Astrocyte (in vitro differentiated cells and primary cell): ENCODE data around the gene DDR2. TPM values are rescaled to one million over a fixed set of nuclear protein-coding genes. Genes with fewer than 3 reads are reported as not detected.

Experiments used
- DNase-seq: peaks from one replicate; pipeline ENCODE4 v3.0.0-alpha.2; 2010; ENCODE audit warnings: low read depth
- FAIRE-seq: peaks from 2 replicates; lab custom pipeline; 2011; peaks lifted over from hg19 to GRCh38; lab: Jason Lieb, UNC
- H2AFZ ChIP-seq: 2 replicates; pipeline ENCODE4 v1.6.0; 2012; ENCODE audit warnings: low read depth, low read length, inconsistent platforms
- H3K27ac ChIP-seq: 2 replicates; pipeline ENCODE4 v1.5.1; 2011; ENCODE audit warnings: low read depth, low read length, inconsistent platforms
- H3K27me3 ChIP-seq: 2 replicates; pipeline ENCODE4 v1.6.0; 2011; ENCODE audit warnings: low read length, inconsistent platforms; ENCODE audit not compliant: insufficient read depth
- H3K36me3 ChIP-seq: 2 replicates; pipeline ENCODE4 v1.5.1; 2011; ENCODE audit warnings: low read length, inconsistent platforms; ENCODE audit not compliant: insufficient read depth
- H3K4me1 ChIP-seq: 2 replicates; pipeline ENCODE4 v1.5.1; 2011; ENCODE audit warnings: low read length, inconsistent platforms; ENCODE audit not compliant: insufficient read depth
- H3K4me2 ChIP-seq: 2 replicates; pipeline ENCODE4 v1.6.0; 2012; ENCODE audit warnings: low read length, inconsistent platforms
- H3K4me3 ChIP-seq: 2 replicates; pipeline ENCODE4 v1.5.1; 2011; ENCODE audit warnings: low read depth, mild to moderate bottlenecking, low read length, inconsistent platforms; ENCODE audit not compliant: insufficient read depth
- H3K79me2 ChIP-seq: 2 replicates; pipeline ENCODE4 v1.6.0; 2012; ENCODE audit warnings: mild to moderate bottlenecking, low read length, inconsistent platforms; ENCODE audit not compliant: insufficient read depth
- H3K9ac ChIP-seq: 2 replicates; pipeline ENCODE4 v1.6.0; 2012; ENCODE audit warnings: mild to moderate bottlenecking, low read length, inconsistent platforms
- H3K9me3 ChIP-seq: 2 replicates; pipeline ENCODE4 v1.5.1; 2012; ENCODE audit warnings: low read depth, mild to moderate bottlenecking, low read length, inconsistent platforms; ENCODE audit not compliant: insufficient read depth
- H4K20me1 ChIP-seq: 2 replicates; pipeline ENCODE4 v1.6.0; 2012; ENCODE audit warnings: low read length, inconsistent platforms; ENCODE audit not compliant: insufficient read depth
- H3K27ac Mint-ChIP-seq: one replicate; pipeline ENCODE4 v1.8.0; 2021; ENCODE audit warnings: mild to moderate bottlenecking, mixed read lengths; ENCODE audit not compliant: unreplicated experiment
- H3K27me3 Mint-ChIP-seq: one replicate; pipeline ENCODE4 v1.8.0; 2021; ENCODE audit warnings: low read depth, mixed read lengths; ENCODE audit not compliant: unreplicated experiment
- H3K36me3 Mint-ChIP-seq: one replicate; pipeline ENCODE4 v1.8.0; 2021; ENCODE audit warnings: low read depth, mixed read lengths; ENCODE audit not compliant: unreplicated experiment
- H3K4me1 Mint-ChIP-seq: one replicate; pipeline ENCODE4 v1.8.0; 2021; ENCODE audit warnings: low read depth, mixed read lengths; ENCODE audit not compliant: unreplicated experiment
- H3K4me3 Mint-ChIP-seq: one replicate; pipeline ENCODE4 v1.8.0; 2021; ENCODE audit warnings: mild to moderate bottlenecking, moderate library complexity, mixed read lengths; ENCODE audit not compliant: unreplicated experiment
- H3K9me3 Mint-ChIP-seq: one replicate; pipeline ENCODE4 v1.8.0; 2021; ENCODE audit warnings: mild to moderate bottlenecking, mixed read lengths; ENCODE audit not compliant: unreplicated experiment
- CTCF ChIP-seq: IDR thresholded peaks from 2 replicates; pipeline ENCODE4 v1.5.1; 2011; ENCODE audit warnings: low read depth, mild to moderate bottlenecking, inconsistent platforms, low read length, moderate library complexity; ENCODE audit not compliant: insufficient read depth
- EZH2 ChIP-seq: IDR thresholded peaks from 2 replicates; pipeline ENCODE4 v1.6.1; 2012; ENCODE audit warnings: mild to moderate bottlenecking, low read length, inconsistent platforms; ENCODE audit not compliant: insufficient read depth
- total RNA-seq: library from RNA; stranded (reverse); gene quantifications from 2 replicates; pipeline ENCODE4 v1.2.1, GENCODE V29; 2021

Gene DDR2
- total RNA-seq, 1 donor from 2014 or later: 15.3 TPM

DNA sequence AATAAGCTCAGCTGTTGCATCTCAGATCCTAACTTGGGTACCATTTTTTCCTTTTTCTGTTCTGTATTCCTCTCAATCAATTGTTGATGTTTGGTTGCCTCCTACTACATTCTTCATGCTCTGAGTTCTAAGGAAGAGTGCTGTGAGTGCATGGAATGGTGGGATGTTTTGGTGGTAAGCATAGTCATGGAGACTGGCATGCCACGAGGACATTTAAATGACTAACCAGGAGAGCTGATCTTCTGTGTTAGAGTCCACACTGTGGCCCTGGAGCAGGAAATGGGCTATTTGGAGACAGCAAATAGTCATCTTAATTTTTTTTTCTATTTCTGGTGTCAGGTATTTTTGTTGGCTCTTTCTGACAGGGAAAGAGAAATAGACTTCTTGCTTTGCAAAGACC, 88.7 kb downstream of the DDR2 start:
- Histone ChIP-seq H3K27me3 (no peaks in the 10 kb centered on the region), H2AFZ (no peak overlapping the region), H3K9me3 (no peaks in the 10 kb centered on the region), H3K4me2 (no peak overlapping the region), H3K27ac (no peak overlapping the region), H3K4me3 (no peak overlapping the region), H3K79me2 (peaks cover 3% of the 10 kb centered on the region), H3K36me3 (peaks cover 2% of the 10 kb centered on the region), H4K20me1 (peaks cover 5% of the 10 kb centered on the region), H3K4me1 (no peaks in the 10 kb centered on the region), H3K9ac (no peak overlapping the region)
- no peaks in the 10 kb centered on the region for H3K9me3 Mint-ChIP-seq
- H3K4me3 Mint-ChIP-seq: no peak overlapping the region
- FAIRE-seq (no peak), DNase-seq (no peak)
- no peaks in the 10 kb centered on the region for H3K27me3 Mint-ChIP-seq
- peaks cover 2% of the 10 kb centered on the region for H3K36me3 Mint-ChIP-seq
- peaks cover 3% of the 10 kb centered on the region for H3K4me1 Mint-ChIP-seq
- TF ChIP-seq CTCF (no peak), EZH2 (no peak)
- H3K27ac Mint-ChIP-seq: no peak overlapping the region

DNA sequence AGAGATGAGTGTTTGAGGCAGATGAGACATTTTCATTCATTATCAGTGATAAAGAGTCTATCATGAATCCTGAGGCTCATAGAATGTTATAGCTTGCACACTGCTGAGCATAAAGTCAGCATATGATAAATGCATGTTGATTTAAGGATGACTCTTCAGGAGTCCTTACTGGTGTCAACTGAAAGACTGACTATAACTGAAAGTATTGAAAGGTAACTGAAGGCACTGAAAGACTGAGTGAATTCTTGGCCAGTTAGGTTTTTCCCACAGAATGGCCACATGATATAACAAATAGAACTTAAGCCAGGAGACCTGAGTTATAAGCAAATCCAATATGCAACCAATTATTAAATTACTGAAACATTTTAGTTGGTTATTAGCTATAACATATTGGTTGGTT, 89.2 kb downstream of the DDR2 start:
- Histone ChIP-seq H3K4me1 (no peaks in the 10 kb centered on the region), H3K4me2 (no peak overlapping the region), H2AFZ (no peak overlapping the region), H3K27me3 (no peaks in the 10 kb centered on the region), H3K9me3 (no peaks in the 10 kb centered on the region), H3K36me3 (peaks cover 2% of the 10 kb centered on the region), H3K27ac (no peak overlapping the region), H3K4me3 (no peak overlapping the region), H3K79me2 (no peaks in the 10 kb centered on the region), H3K9ac (no peak overlapping the region), H4K20me1 (peaks cover 5% of the 10 kb centered on the region)
- FAIRE-seq (no peak), DNase-seq (no peak)
- Mint-ChIP-seq H3K27ac (no peak overlapping the region), H3K4me1 (peaks cover 2% of the 10 kb centered on the region), H3K36me3 (peaks cover 2% of the 10 kb centered on the region), H3K27me3 (no peaks in the 10 kb centered on the region), H3K9me3 (no peaks in the 10 kb centered on the region), H3K4me3 (no peak overlapping the region)
- TF ChIP-seq EZH2 (no peak), CTCF (no peak)

- Mint-ChIP-seq H3K27me3 (no peaks in the 10 kb centered on the region), H3K36me3 (peaks cover 2% of the 10 kb centered on the region), H3K9me3 (no peaks in the 10 kb centered on the region), H3K4me1 (peaks cover 2% of the 10 kb centered on the region), H3K27ac (no peak overlapping the region), H3K4me3 (no peak overlapping the region)
- H3K9ac ChIP-seq: no peak overlapping the region
- no peaks in the 10 kb centered on the region for H3K27me3 ChIP-seq
- no peak overlapping the region for H3K4me2 ChIP-seq
- no peak overlapping the region for H3K4me3 ChIP-seq
- H3K27ac ChIP-seq: no peak overlapping the region
- H3K9me3 ChIP-seq: no peaks in the 10 kb centered on the region
- DNase-seq (no peak), FAIRE-seq (no peak)
- no peaks in the 10 kb centered on the region for H3K4me1 ChIP-seq
- peaks cover 5% of the 10 kb centered on the region for H4K20me1 ChIP-seq
- peaks cover 2% of the 10 kb centered on the region for H3K36me3 ChIP-seq
- no peak overlapping the region for H2AFZ ChIP-seq
- TF ChIP-seq EZH2 (no peak), CTCF (no peak)
- H3K79me2 ChIP-seq: no peaks in the 10 kb centered on the region
These were observed 89.8 kb downstream of the DDR2 start for GRCh38 chr1:162722036-162722435.
